SK-N-SH (cell line): Measurements from ENCODE around the gene BTF3. TPM values are rescaled to one million over a fixed set of nuclear protein-coding genes. Genes with fewer than 3 reads are reported as not detected.

ENCODE experiments used
- CTCF ChIA-PET: fragments of 300-600, 350-600 bp; formaldehyde crosslinking; extraction: SDS; loops from one replicate; lab custom pipeline; 2021; lab: Yijun Ruan, JAX
- POLR2A ChIA-PET: fragments of 350-600 bp; sonication (Branson Sonifier 250); formaldehyde crosslinking; extraction: SDS; loops from one replicate; lab custom pipeline; 2020; ENCODE audit warnings: antibody characterized with exemption, inconsistent platforms; lab: Yijun Ruan, JAX
- DNase-seq: peaks from one replicate; pipeline ENCODE4 v3.0.0; 2012
- H2AFZ ChIP-seq: fragments of 200-600 bp; sonication (generic); 2 replicates; pipeline ENCODE4 v1.8.1; 2016; ENCODE audit warnings: antibody characterized with exemption, mild to moderate bottlenecking, low read depth
- H3F3A ChIP-seq: fragments of 200-600 bp; sonication (generic); replicated peaks from 2 replicates; pipeline ENCODE3; 2016; ENCODE audit warnings: antibody characterized with exemption, mild to moderate bottlenecking; ENCODE audit not compliant: insufficient read depth
- H3K27ac ChIP-seq, 2 experiments: fragments of 200-500 bp in 1 of 2; fragments of 200-600 bp in 1 of 2; sonication (Bioruptor generic) in 1 of 2; sonication (generic), shearing (Covaris generic) in 1 of 2; 2 replicates each; pipeline versions ENCODE4 v1.5.1 to v1.6.1; 2014 to 2016; ENCODE audit warnings: low read depth in 2 of 2, inconsistent platforms in 1 of 2, low read length in 1 of 2, mild to moderate bottlenecking in 1 of 2, mixed read lengths in 1 of 2
- H3K27me3 ChIP-seq: fragments of 200-600 bp; sonication (generic), shearing (Covaris generic); 2 replicates; pipeline ENCODE4 v1.6.1; 2016; ENCODE audit warnings: mixed run types; ENCODE audit not compliant: insufficient read depth
- H3K36me3 ChIP-seq, 2 experiments: fragments of 200-500 bp in 1 of 2; fragments of 200-600 bp in 1 of 2; sonication (Bioruptor generic) in 1 of 2; sonication (generic) in 1 of 2; replicated peaks in 1 of 2; 2 replicates each; pipeline versions ENCODE3 to v1.5.1; 2014 to 2016; ENCODE audit warnings: low read length in 1 of 2, mild to moderate bottlenecking in 1 of 2; ENCODE audit not compliant: insufficient read depth in 2 of 2, control insufficient read depth in 1 of 2
- H3K4me1 ChIP-seq, 2 experiments: fragments of 200-500 bp in 1 of 2; fragments of 200-600 bp in 1 of 2; sonication (Bioruptor generic) in 1 of 2; sonication (generic), shearing (Covaris generic) in 1 of 2; 2 replicates each; pipeline versions ENCODE4 v1.5.1 to v1.6.1; 2014 to 2016; ENCODE audit warnings: low read depth in 1 of 2, low read length in 1 of 2, mixed run types in 1 of 2; ENCODE audit not compliant: insufficient read depth in 2 of 2, control insufficient read depth in 1 of 2
- H3K4me2 ChIP-seq: fragments of 200-600 bp; sonication (generic), shearing (Covaris generic); 2 replicates; pipeline ENCODE4 v1.6.1; 2017; ENCODE audit warnings: mixed run types
- H3K4me3 ChIP-seq, 2 experiments: fragments of 200-500 bp in 1 of 2; fragments of 200-600 bp in 1 of 2; sonication (Bioruptor generic) in 1 of 2; sonication (generic), shearing (Covaris generic) in 1 of 2; 2 replicates each; pipeline versions ENCODE4 v1.5.1 to v1.8.1; 2014 to 2016; ENCODE audit warnings: low read depth in 2 of 2, inconsistent platforms in 1 of 2, low read length in 1 of 2, mild to moderate bottlenecking in 1 of 2, mixed read lengths in 1 of 2, moderate library complexity in 1 of 2
- H3K79me2 ChIP-seq: fragments of 200-600 bp; sonication (generic); 2 replicates; pipeline ENCODE4 v1.8.1; 2017; ENCODE audit warnings: mild to moderate bottlenecking; ENCODE audit not compliant: insufficient read depth
- H3K9ac ChIP-seq: fragments of 200-600 bp; sonication (generic); 2 replicates; pipeline ENCODE4 v1.6.1; 2017; ENCODE audit warnings: mixed run types
- H3K9me2 ChIP-seq: fragments of 200-600 bp; sonication (generic); 2 replicates; pipeline ENCODE4 v1.6.1; 2017; ENCODE audit warnings: mixed run types
- H3K9me3 ChIP-seq: fragments of 200-600 bp; sonication (generic); 2 replicates; pipeline ENCODE4 v1.6.1; 2017; ENCODE audit warnings: mixed run types, mild to moderate bottlenecking, moderate library complexity
- H4K20me1 ChIP-seq: fragments of 200-600 bp; sonication (generic); 2 replicates; pipeline ENCODE4 v1.6.1; 2017; ENCODE audit warnings: mild to moderate bottlenecking, mixed run types; ENCODE audit not compliant: insufficient read depth
- CHD2 ChIP-seq: fragments of 150-350 bp; IDR thresholded peaks from 2 replicates; pipeline ENCODE4 v1.6.1; 2018; ENCODE audit warnings: low read length; ENCODE audit not compliant: partially characterized antibody
- FOXM1 ChIP-seq: IDR thresholded peaks from 2 replicates; pipeline ENCODE4 v1.4.0; 2012; ENCODE audit warnings: low read depth, mild to moderate bottlenecking
- GABPA ChIP-seq: IDR thresholded peaks from 2 replicates; pipeline ENCODE4 v1.4.0; 2012; ENCODE audit warnings: low read depth, mild to moderate bottlenecking
- MAX ChIP-seq: IDR thresholded peaks from 2 replicates; pipeline ENCODE4 v1.4.0; 2012; ENCODE audit warnings: low read depth
- MEF2A ChIP-seq: IDR thresholded peaks from 2 replicates; pipeline ENCODE4 v1.4.0; 2012; ENCODE audit warnings: low read depth, borderline replicate concordance
- RCOR1 ChIP-seq: fragments of 150-350 bp; IDR thresholded peaks from 2 replicates; pipeline ENCODE4 v1.6.1; 2017; ENCODE audit warnings: antibody characterized with exemption, low read length
- REST ChIP-seq: IDR thresholded peaks from 2 replicates; pipeline ENCODE4 v1.6.1; 2012; ENCODE audit warnings: mild to moderate bottlenecking, low read depth, low read length, moderate library complexity
- RFX5 ChIP-seq: IDR thresholded peaks from 2 replicates; pipeline ENCODE4 v1.6.1; 2012; ENCODE audit warnings: mild to moderate bottlenecking, improper control_type of control experiment, low read length
- RXRA ChIP-seq: IDR thresholded peaks from 2 replicates; pipeline ENCODE4 v1.4.0; 2012; ENCODE audit warnings: low read depth, mild to moderate bottlenecking, borderline replicate concordance
- TAF1 ChIP-seq: IDR thresholded peaks from 2 replicates; pipeline ENCODE4 v1.6.1; 2012; ENCODE audit warnings: low read depth, mild to moderate bottlenecking, low read length, moderate library complexity, borderline replicate concordance
- YY1 ChIP-seq: IDR thresholded peaks from 2 replicates; pipeline ENCODE4 v1.4.0; 2012; ENCODE audit warnings: low read depth, mild to moderate bottlenecking
- whole genome bisulfite sequencing: methylation state at CpG from one replicate; pipeline ENCODE4 v1.1.6; 2017; ENCODE audit warnings: low lambda C conversion rate; 5-methylcytosine and 5-hydroxymethylcytosine counted together
- polyA plus RNA-seq, 3 experiments: library from polyadenylated mRNA; depleted of rRNA; stranded (reverse); fragments of >200 nt; gene quantifications; 2 replicates each; pipeline ENCODE4 v1.2.3, GENCODE V29; 2012
- TF ChIP-seq, protein P1 (sequence below): IDR thresholded peaks from 2 replicates; pipeline ENCODE4; 2012
- TF ChIP-seq, protein P2 (sequence below): fragments of 200-600 bp; sonication (generic); IDR thresholded peaks from 2 replicates; pipeline ENCODE4 v1.6.1; 2017; ENCODE audit warnings: antibody characterized with exemption, mild to moderate bottlenecking, moderate library complexity

Gene BTF3
- polyA plus RNA-seq, 1 of the 3 experiments (the other 2 are of a cell fraction): 492 TPM

- 84% methylated on average over 1 of the region's 1 CpG for WGBS
Measured at GRCh38 chr5:73550016-73550415, 51.8 kb downstream of the BTF3 start.

GRCh38 chr5:73552642-73553041 lies 54.4 kb downstream of the BTF3 start:
- no peak overlapping the region for H3K4me2 ChIP-seq
- no peak overlapping the region for H3K9ac ChIP-seq
- TF ChIP-seq, protein P1, sequence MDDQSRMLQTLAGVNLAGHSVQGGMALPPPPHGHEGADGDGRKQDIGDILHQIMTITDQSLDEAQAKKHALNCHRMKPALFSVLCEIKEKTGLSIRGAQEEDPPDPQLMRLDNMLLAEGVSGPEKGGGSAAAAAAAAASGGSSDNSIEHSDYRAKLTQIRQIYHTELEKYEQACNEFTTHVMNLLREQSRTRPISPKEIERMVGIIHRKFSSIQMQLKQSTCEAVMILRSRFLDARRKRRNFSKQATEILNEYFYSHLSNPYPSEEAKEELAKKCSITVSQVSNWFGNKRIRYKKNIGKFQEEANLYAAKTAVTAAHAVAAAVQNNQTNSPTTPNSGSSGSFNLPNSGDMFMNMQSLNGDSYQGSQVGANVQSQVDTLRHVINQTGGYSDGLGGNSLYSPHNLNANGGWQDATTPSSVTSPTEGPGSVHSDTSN: no peak
- no peak for TF ChIP-seq YY1
- TF ChIP-seq, protein P2, sequence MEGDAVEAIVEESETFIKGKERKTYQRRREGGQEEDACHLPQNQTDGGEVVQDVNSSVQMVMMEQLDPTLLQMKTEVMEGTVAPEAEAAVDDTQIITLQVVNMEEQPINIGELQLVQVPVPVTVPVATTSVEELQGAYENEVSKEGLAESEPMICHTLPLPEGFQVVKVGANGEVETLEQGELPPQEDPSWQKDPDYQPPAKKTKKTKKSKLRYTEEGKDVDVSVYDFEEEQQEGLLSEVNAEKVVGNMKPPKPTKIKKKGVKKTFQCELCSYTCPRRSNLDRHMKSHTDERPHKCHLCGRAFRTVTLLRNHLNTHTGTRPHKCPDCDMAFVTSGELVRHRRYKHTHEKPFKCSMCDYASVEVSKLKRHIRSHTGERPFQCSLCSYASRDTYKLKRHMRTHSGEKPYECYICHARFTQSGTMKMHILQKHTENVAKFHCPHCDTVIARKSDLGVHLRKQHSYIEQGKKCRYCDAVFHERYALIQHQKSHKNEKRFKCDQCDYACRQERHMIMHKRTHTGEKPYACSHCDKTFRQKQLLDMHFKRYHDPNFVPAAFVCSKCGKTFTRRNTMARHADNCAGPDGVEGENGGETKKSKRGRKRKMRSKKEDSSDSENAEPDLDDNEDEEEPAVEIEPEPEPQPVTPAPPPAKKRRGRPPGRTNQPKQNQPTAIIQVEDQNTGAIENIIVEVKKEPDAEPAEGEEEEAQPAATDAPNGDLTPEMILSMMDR: no peak
- no peak for TF ChIP-seq GABPA
- no peak for TF ChIP-seq MAX
- TF ChIP-seq RCOR1: no peak
- TF ChIP-seq MEF2A: no peak
- no peak for TF ChIP-seq RXRA
- TF ChIP-seq FOXM1: no peak
- TF ChIP-seq, all 33 proteins: peak for 0
- Histone ChIP-seq H3K4me1 (no peaks in the 10 kb centered on the region), H4K20me1 (no peaks in the 10 kb centered on the region), H3K36me3 (peaks cover 39 to 44% of the 10 kb centered on the region in 2 experiments), H3K9me3 (no peaks in the 10 kb centered on the region), H2AFZ (no peak overlapping the region), H3K79me2 (no peaks in the 10 kb centered on the region), H3F3A (no peaks in the 10 kb centered on the region), H3K9me2 (no peaks in the 10 kb centered on the region), H3K27me3 (no peaks in the 10 kb centered on the region), H3K4me3 (no peak overlapping the region), H3K27ac (no peak overlapping the region)
- POLR2A ChIA-PET: no interaction called here
- CTCF ChIA-PET: interaction anchor here (1.0 kb wide), 1 partner anchor 9 kb away, joined by 4 read pairs; no protein-coding TSS in a partner anchor
- DNase-seq: no peak

More at GRCh38 chr5:73550016-73550415, 51.8 kb downstream of the BTF3 start:
- Histone ChIP-seq H3K9ac (no peak overlapping the region), H3K4me1 (no peaks in the 10 kb centered on the region), H3K27ac (no peak overlapping the region), H3K4me3 (no peak overlapping the region), H4K20me1 (no peaks in the 10 kb centered on the region), H2AFZ (no peak overlapping the region), H3K4me2 (no peak overlapping the region), H3F3A (no peaks in the 10 kb centered on the region), H3K79me2 (no peaks in the 10 kb centered on the region), H3K9me3 (no peaks in the 10 kb centered on the region), H3K9me2 (no peaks in the 10 kb centered on the region), H3K27me3 (no peaks in the 10 kb centered on the region), H3K36me3 (peaks cover 21 to 27% of the 10 kb centered on the region in 2 experiments)
- no peak for TF ChIP-seq TAF1
- TF ChIP-seq RCOR1: no peak
- TF ChIP-seq CHD2: no peak
- no peak for TF ChIP-seq RFX5
- no peak for TF ChIP-seq REST
- ChIA-PET CTCF (interaction anchor here (1.1 kb wide), 1 partner anchor 13 kb away, joined by 3 read pairs; no protein-coding TSS in a partner anchor), POLR2A (no interaction called here)
- DNase-seq: no peak
